GM11168 (cell line): ENCODE results near the gene ZNF423.

Experiments
- in situ Hi-C: fragments of 300-500 bp; cut with MboI; formaldehyde crosslinking; loops from one replicate; pipeline ENCODE4 v1.12.0; 2022; ENCODE audit warnings: low sequenced_read_pairs; ENCODE audit not compliant: unreplicated experiment

The ZNF423 gene

DNA sequence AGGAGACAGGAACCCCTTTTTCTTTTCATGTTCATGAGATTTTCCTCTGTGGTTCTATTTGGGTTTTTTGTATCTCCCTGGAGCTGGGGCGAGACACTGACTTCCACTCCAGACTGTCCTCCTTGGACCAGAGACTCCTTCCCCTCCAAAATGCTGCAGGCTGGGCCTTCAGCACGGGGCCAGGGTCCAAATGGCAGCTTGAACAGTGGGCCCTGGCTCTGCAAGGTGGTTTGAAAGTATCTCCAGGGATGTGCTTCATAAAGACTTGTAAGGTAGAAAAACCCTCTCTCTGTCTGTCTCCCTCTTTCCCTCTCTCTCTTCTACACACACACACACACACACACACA lies 236.1 kb downstream of the ZNF423 start:
- in situ Hi-C loops = no loop called here

DNA sequence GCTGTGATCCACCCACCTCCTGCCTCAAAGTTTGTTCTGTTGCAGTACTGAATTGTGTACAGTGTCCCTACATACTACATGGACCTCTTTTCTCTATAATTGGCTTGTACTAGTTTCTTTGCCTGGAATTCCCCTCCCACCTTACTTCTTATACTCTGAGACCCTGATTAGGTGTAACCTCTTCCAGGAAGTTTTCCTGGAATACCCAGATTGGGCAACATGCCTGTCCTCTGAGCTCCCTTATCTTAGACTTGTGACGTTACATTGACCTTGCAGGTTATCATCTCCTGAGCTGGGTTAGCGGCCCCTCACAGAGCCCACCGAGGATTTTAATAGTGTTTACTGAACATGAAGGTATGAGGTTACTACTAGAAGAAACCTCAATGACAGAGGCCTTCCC lies 237.0 kb downstream of the ZNF423 start:
- in situ Hi-C loops = no loop called here

DNA sequence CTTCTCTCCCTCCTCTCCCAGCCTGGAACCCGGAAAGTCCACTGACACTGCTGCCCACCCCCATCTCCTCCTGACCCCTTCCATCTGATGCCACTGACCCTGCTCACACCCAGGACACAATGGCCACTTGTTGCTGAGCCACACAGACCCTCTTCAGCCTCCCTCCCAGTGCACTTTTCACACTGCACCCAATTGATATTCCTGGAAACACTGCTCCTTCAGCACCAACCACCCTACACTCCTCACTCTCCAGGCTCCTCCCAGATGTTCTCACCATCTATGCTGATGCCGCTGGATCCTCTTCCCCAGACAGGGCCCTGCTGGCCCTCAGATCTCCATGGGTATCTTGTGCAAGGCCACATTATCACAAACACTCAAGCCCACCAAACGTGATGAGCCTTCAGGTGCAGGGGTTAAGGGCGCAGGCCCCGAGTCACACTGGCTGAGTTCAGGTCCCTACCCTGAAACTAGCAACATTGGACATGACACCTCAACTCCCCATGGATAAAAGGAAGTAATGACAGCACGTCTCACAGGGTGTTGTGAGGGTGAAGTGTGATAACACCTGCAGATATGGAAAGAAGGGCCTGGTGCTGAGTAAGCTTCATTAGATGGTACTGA lies 238.1 kb downstream of the ZNF423 start:
- in situ Hi-C loops = no loop called here

DNA sequence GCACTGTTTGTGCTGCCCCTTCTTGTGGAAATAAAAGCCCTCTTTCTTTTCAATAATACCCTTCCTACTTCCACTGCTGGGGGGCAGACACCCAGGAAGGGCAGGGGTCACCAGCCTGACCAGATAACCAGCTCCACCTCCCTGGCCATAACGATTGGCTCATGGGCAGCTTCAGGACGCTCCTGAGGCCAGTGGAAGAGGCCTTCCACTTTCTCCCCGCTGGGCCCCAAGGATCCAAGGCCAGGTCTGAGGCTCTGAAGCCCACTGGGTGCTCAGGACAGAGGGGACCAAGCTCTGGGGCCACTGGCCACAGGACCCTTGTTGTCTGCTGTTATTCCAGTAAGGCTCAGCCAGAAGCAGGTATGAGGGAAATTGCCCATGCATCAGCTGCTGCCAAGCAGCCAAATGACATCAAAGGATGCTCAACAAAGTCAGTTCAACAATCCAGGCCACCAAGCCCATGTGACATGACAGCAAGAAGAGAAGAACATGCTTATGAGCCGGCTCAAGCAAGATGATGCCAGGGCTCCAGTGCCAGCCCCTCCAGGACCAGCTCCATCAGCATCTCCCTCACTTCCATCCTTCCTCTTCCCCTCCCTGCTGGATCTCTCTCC lies 238.8 kb downstream of the ZNF423 start:
- in situ Hi-C loops = no loop called here

DNA sequence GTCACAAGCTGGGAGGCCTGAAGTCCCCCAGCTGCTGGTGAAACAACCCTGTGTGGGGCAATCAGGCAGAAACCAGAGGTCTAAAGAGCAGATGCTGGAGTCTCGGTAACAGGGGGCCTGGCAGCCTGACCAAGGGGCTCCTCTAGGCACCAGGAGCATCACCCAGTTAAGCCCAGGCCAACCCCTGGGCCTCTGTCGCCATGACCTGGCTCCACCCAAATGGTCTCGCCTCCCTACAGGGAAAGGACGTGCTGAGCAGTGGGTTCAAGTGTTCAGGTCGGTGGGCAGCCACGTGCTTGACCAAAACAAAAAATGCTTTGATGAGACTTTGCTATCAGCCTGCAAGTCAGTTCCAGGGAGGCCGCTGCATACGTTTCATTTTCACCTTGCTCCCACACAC lies 240.3 kb downstream of the ZNF423 start:
- in situ Hi-C loops = no loop called here

DNA sequence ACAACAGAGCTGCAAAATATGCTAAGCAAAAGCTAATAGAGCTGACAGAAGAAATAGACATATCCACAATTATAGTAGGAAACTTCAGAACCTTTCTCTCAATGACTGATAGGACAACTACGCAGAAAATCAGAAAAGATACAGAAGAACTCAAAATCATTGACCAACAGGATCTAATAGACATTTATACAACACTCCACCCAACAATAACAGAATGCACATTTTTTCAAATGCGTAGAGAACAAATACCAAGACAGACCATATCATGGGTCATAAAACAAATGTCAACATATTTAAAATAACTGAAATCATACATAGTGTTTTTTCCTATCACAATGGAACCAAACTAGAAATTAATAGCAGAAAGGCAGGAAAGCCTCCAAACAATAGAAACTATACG lies 244.9 kb downstream of the ZNF423 start:
- in situ Hi-C loops = no loop called here

DNA sequence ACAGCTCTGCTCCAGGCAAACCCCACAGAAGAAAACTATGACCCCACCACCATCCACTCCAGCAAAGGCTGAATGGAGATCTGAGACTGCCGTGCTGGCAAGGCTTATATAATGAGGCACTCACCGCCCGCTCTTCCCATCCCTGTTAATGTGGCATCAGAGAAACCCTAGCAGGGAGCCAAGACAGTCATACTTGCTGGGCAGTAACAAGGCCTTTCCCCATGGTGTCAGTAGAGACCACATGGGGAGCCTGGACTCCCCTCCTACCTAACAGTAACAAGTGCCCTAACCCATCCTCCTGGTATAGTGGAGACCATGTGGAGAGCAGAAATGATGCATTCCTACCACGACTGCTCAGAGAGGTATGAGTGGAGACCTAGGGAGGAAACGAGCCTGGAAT lies 247.1 kb downstream of the ZNF423 start:
- in situ Hi-C loops = no loop called here

DNA sequence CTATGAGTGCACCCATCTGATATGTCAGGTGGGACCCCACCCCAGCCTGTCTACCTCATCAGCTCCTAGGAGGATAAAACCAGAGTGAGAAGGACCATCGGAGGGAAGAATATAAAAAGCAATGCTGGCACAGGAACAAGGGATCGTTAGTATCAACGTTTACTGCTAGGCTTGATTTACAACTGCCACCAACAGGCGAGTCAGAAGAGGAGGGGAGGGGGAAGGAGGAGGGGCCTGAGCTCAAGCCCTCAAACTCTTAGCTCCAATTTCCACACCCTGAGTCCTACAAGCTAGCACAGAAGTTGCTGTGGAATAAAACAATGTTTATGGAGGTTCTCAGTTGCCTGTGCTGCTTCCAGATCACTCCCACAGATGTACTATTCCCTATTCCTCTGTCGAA lies 247.8 kb downstream of the ZNF423 start:
- in situ Hi-C loops = no loop called here

DNA sequence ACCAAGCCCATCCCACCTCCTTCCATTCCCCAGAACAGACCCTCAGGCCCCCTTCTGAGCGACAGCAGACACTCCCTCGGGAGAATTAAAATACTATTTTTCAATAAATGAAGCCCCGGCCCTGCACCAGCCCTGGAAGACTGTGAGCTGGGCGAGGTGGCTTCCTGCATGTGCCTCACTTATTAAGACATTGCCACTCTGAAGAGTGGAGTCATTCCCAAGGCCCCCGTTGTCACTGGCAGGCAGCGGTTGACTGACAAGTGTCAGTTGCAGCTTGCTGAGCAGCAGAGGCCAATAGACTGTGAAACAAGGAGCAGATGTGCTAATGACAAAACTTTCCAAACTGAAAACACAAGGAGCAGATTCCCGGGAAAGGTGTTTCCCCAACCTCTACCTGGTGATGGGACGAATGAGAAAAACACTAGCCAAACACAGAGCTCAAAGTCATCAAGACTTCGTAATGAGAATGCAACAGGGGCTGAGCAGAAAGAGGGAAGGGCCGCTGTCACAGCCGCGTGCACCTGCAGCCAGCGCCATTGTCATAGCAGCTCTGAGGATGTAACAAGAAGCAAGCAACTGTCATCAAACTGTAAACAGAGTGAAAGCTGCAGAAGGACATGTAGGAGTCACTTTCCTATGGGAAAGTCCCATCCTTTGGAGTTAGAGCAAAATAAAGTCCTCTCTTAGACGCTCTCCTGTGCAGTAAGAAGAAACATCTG lies 250.2 kb downstream of the ZNF423 start:
- in situ Hi-C loops = no loop called here

DNA sequence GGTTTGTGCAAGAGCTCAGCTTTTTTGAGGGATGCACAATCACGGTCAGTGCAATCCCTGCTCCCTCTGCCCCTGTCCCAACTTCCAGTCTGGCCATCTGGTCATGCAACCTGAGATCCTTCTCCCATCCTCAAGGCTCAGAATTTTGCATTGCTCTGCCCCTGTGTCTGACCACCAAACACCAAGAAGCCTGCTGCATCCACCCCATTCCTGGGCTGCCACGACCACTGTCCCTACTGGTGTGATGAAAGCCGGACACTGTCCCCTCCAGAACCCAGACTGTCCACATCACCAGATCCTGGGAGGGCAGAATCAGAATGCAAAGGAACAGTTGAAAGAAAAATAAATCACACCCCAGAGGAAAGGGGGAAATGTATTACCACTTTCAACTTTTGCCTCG lies 251.3 kb downstream of the ZNF423 start:
- in situ Hi-C loops = no loop called here

DNA sequence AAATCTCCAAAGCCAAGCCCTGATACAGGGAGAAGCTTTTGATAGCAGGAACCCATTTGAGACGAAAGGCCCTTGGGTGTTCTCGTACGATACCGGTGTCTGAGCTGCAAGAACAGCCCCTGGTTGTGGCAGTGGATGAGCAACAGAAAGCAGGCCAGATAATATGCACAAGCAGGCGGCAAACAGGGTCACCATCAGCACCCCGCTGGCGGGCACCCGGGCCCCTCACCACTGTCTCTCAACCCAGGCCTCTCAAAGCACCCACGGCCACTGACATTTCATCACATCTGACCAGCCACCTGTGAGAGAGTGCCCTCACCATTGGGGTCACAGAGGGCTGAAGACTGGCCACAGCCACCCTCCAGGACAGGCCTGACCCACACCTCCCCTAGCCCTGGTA lies 252.0 kb downstream of the ZNF423 start:
- in situ Hi-C loops = no loop called here

DNA sequence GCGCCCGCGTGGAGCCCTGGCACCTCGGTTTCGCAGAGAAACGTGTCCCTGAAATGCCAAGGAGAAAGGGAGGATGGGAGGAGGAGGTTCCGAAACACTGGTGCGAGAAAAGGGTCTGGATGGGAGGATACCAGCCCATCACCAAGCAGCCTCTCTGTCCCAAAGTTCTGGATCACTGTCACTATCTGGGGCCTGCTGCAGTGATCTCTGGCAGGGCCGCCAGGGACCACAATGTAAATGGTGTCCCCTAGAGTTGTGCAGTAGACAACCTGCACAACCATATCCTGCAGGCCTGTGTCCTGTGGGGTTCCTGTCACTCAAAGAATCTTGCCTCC lies 253.0 kb downstream of the ZNF423 start:
- in situ Hi-C loops = no loop called here

DNA sequence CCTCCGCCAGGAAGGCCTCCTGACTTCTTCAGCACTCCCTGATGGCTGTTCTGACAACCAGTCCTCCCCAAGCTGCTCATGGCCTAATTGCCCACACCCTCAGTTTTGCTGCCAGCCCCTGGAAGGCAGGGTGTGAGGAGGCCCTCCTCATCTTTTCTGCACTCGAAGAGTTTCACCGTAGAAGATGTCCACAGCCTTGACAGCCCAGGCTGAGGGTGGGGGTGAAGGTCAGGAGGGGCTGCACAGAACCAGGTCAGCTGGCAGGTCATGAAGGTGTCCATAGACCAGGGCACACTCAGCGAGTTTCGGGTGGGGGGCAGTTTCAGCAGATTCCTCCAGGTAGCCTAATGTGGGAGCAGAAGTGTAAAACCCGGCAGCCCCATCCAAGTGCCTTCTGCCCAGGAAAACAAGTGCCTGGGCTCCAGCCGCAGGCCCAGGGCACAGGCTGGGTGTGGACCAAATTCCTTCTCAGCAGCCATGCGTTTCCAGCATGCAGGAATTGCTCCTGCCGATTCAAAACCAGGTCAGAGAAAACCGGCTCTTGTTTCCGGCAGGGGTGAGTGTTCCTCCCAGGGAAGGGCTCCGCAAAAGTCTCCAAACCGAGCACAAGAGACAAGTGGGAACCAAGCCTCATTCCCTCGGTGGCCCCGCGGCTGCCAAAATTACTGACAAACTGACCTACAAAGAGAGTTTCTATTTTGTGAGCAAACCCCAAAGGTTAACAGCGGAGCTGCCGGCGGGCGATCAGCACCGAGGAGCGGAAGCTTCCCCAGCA lies 253.5 kb downstream of the ZNF423 start:
- in situ Hi-C loops = no loop called here

DNA sequence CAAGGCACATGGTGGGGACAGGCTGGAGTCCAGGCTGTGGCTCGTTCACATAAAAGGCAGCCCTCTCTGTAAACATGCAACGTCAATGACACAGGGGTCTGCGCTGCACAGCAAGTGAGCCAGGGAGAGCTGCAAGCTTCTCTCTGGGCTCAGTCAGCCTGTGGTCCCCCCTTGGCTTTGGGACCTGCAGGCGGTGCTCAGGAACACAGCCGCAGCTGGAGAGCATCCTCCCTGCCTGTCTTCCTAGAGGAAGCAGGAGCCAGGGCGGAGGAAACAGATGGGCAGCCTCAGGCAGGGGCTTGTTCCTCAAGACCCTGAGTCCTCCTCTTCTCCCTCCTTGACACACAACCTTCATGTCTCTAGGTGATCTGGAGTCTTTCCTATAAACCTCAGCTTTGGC lies 254.3 kb downstream of the ZNF423 start:
- in situ Hi-C loops = no loop called here

DNA sequence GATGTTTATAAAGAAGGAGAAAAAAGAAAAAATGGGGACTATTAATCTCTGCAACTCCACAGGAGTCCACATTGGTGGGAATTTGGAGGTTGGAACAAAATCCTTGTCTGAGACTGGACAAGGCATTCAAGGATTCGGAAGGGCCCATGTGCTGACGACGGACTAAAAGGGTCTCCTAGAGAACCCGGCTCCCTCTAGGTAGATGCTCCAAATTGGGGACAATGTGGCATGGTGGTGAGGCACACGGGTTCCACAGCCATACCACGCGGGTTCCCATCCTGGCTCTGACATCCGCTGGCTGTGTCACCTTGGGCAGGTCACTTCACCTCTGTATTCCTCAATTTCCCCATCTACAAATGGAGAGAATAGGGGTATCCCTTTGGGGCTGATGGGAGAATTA lies 254.9 kb downstream of the ZNF423 start:
- in situ Hi-C loops = no loop called here

DNA sequence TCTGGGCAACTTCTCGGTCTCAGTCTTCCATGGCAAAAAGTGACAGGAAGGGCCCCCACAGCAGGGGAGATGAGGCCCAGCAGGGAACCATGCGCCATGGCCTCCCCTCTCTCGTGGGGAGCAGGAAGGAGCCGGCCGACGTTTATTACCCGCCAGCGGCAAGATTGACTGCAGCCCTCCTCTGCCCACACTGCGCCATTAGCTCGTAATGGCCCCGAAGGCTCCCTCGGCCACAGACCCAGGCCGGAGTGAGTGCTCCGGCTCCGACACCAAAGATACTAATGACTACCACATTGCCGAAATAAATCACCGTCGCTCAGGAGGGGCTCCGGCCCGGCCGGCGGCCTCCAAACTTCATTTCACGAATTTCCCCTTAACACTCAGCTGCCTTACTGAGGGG lies 255.4 kb downstream of the ZNF423 start:
- in situ Hi-C loops = no loop called here

DNA sequence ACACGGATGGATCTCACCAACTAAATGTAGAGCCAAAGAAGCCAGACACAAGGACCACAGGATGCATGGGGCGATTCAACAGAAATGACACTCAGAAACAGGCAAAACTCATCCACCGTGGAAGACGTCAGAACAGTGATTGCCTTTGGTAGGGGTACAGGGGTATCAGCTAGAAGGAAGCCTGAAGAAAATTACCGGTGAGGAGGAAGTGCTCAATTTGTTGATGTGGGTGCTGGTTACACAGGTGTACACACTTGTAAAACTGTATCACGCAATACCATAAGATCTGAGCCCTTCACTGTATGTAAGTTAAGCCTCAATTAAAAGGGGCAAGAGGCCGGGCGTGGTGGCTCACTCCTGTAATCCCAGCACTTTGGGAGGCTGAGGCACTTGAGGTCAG lies 256.2 kb downstream of the ZNF423 start:
- in situ Hi-C loops = no loop called here

DNA sequence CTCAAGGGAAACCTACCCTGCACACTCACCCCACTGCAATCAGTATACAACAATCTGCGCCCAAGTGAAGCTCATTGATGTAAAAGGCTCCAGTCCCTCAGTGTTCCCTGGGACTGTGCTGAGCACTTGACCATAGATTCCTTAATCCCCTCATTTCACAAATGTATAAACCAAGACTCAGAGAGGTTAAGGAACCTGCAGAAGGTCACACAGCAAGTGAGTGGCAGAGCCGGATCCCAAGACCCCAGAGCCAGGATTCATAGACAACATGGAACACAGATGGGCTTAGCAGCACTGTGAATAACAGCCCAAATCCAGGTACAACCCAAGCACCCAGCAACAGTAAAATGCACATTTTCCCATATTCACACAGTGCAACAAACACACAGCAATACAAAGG lies 256.6 kb downstream of the ZNF423 start:
- in situ Hi-C loops = no loop called here

DNA sequence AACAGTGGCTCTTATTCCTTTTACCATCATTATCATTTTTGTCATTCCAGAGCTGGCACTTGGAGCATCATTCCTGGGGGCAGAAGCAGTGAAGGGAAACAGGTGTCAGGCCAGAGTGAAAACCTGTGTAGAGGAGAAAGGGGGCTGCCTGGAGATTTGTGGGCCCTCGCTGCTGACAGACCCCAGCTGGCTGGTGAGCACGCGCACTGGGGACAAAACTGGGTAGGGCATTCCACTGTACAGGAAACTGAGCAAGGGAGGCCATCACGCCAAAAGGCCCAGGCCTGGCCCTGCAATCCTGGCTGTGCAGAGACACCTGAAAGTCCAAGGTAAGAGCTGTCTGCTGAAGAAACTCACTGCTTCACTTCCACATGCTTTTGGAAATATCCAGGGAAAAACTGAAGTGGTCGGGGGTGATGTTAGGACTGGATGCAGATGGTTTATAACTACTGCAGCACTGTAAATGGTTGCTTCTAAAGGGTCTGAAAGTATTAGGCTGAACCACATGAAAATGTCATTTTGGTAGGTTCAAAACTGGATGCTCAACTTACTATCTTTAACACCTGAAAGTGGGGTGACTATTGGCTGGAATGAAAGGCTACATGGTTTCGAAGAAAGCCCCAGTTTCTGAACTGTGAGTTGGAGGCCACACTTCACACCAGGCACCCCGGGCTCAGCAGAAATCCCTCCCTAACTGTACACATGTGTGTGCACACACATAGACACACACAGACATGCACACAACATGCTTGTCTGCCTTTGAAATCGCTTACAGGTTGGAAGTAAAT lies 257.3 kb downstream of the ZNF423 start:
- in situ Hi-C loops = no loop called here

DNA sequence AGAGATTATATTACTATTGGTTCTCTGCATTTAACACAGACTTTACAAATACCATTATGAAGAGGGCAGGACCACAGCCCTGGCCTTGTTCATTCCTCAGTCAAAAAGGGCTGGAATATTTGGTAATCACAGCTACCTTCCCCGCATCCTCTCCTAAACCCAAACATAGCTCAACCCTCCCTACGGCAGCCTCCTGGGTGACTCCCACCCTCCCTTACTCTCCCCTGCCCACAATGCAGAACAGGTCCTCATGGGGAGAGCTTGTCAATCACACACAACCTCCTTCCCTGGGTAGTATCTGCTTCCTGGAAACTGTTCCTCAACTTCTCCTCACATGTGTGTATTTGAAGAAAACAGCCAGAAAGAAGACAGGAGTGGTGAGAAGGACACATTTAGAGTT lies 258.1 kb downstream of the ZNF423 start:
- in situ Hi-C loops = no loop called here
